LNCaP clone FGC (cell line): Measurements from ENCODE around the gene HNRNPC.

ENCODE experiments used
- DNase-seq: peaks from one replicate; pipeline ENCODE4 v3.0.0-alpha.2; 2011; ENCODE audit warnings: low read depth
- H3K4me3 ChIP-seq: 2 replicates; pipeline ENCODE4 v1.5.1; 2011; ENCODE audit warnings: mild to moderate bottlenecking, low read depth, low read length, control low read depth
- TF ChIP-seq, protein P1 (sequence below): IDR thresholded peaks from 2 replicates; pipeline ENCODE4 v1.5.1; 2012; ENCODE audit warnings: mild to moderate bottlenecking; ENCODE audit not compliant: control insufficient read depth, insufficient read depth; ENCODE audit errors: extremely low read depth

HNRNPC gene

DNA sequence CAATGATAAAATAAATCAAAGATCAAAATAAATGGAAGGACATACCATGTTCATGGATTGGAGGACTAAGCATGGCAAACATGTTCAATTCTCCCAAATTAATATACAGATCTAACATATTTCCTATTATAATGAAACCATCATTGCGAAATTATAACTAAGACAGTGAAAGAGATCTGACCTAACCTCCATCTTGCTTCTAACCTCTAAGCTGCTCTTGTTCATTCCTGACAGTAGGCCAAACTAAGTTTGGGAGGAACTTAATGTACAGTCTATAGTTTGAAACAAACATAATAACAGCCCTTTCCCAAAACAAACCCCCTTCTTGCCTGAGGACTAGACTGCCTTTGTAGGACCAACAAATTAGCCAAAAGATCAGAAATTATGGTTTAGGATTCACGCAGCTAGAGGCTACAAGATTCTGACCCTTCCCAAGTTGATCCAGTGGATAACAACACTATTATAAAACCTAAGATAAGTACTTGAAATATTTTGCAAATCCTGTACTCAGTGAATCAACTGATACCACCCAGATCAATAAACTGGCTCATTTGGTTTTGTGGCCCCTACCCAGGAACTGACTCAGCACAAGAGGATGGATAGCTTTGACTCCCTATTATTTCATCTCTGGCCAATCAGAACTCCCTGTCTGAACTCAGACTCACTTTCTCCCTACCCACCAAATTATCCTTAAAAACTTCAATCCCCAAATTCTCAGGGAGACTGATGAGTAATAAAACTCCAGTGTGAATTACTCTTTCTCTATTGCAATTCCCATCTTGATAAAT lies 71.6 kb downstream of the HNRNPC start:
- TF ChIP-seq, protein P1, sequence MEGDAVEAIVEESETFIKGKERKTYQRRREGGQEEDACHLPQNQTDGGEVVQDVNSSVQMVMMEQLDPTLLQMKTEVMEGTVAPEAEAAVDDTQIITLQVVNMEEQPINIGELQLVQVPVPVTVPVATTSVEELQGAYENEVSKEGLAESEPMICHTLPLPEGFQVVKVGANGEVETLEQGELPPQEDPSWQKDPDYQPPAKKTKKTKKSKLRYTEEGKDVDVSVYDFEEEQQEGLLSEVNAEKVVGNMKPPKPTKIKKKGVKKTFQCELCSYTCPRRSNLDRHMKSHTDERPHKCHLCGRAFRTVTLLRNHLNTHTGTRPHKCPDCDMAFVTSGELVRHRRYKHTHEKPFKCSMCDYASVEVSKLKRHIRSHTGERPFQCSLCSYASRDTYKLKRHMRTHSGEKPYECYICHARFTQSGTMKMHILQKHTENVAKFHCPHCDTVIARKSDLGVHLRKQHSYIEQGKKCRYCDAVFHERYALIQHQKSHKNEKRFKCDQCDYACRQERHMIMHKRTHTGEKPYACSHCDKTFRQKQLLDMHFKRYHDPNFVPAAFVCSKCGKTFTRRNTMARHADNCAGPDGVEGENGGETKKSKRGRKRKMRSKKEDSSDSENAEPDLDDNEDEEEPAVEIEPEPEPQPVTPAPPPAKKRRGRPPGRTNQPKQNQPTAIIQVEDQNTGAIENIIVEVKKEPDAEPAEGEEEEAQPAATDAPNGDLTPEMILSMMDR: no peak
- DNase-seq: no peak
- no peak overlapping the region for H3K4me3 ChIP-seq

DNA sequence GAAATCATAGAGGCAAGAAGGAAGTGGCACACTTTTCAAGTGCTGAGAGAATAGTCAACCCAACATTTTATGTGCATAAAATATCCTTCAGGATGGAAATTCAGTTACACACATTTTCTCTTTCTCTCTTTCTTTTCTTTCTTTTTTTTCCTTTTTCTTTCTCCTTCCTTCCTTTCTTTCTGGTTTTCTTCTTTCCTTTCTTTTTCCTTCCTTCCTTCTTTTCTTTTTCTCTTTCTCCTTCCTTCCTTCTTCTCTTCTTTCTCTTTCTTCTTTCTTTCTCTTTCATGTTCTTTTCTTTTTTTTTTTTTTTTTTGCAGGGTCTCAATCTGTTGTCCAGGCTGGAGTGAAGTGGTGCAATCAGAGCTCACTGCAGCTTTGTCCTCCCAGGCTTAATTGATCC lies 74.6 kb downstream of the HNRNPC start:
- no peak for DNase-seq
- TF ChIP-seq, protein P1: no peak

DNA sequence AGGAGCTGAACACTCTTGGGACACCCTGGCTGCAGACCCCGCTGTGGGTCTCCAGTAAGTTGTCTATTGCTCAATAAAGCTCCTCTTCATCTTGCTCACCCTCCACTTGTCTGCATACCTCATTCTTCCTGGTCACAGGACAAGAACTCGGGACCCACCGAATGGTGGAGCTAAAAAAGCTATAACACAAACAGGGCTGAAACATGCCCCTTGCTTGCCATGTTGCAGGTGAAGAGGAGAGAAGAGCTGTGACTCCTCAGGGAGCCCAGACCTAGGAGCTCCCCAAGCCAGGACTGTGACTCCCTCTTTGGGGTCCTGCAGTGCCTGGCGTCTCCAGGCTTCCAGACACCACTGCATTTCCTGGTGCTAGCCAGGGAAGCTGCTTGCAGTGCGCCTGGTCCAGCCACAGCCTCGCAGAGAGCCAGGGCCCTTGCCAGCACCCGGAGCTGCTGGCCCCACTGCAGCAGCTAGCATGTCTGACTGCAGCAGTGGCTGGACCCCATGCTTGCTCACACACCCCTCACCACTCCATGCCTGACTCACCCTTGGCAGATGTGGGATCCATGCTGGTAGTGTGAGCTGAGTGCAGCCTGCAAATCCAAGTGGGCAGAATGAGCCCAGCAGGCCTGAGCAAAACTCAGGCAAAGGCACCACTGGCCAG lies 76.2 kb downstream of the HNRNPC start:
- DNase-seq: no peak
- H3K4me3 ChIP-seq: no peak overlapping the region
- TF ChIP-seq, protein P1: no peak

More for the DNA sequence above, 74.6 kb downstream of the HNRNPC start:
- no peak overlapping the region for H3K4me3 ChIP-seq

DNA sequence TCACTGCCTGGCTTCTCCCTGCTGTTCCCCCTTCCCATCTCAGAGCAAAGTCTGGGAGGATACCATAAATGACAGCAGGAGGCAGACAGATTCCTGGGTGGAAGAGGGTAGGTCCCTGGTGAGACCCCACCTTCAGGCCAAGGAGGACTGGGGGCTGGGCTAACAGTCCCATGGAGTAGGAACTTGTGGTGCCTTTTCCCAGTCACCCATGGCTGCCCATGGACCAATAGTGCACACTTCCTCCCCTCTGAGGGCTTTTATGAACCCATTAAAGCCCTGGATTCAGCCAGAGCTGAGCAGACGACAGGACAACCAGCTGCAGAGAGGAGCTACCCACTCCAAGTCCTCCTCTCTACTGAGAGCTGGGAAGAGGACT lies 76.8 kb downstream of the HNRNPC start:
- no peak overlapping the region for H3K4me3 ChIP-seq
- DNase-seq: no peak
- TF ChIP-seq, protein P1: no peak

DNA sequence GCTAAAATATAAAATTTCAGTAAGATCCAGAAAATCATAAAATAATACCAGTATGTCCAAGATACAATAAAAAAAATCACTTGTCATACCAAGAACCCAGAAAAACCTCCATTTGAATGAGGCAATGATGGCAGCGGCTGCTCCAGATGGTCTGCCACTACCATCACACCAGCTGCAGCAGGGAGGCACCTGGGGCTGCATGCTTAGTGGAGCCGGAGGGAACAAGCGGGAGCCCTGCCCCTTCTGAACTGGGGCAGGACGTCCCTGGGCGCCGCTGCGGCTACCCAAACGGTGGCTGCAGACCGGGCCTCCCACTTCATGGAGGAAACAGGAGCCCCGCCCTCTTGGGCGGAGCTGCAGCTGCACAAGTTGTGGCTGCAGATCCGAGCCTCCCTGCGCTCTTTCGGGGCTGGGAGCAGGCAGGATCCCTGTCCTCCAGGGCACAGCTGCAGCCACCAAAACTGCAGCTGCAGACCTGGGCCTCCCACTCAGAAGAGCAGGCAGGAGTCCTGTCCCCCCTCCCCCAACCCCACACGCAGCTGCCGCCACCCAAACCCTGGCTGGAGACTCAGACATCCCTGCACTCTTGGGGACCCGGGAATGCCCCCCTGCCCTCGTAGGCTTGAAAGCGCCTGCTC lies 77.3 kb downstream of the HNRNPC start:
- no peak for DNase-seq
- H3K4me3 ChIP-seq: no peak overlapping the region

DNA sequence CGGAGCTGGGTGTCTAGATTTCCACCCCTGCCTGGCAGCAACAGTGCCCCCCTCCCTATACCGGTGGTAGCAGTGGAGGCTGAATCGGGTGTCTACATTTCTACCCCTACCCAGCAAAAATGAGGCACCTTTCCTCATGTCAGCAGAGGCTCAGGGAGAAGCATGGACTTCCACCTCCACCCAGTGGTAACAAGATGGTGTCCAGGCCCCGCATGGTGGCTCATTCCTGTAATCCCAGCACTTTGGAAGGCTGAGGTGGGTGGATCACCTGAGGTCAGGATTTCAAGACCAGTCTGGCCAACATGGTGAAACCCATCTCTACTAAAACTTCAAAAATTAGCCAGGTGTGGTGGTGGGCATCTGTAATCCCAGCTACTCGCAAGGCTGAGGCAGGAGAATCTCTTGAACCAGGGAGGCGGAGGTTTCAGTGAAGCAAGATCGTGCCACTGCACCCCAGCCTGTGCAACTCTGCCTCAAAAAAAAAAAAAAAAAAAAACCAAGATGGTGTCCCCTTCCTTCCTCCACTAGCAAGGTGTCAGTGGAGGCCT lies 77.9 kb downstream of the HNRNPC start:
- H3K4me3 ChIP-seq: no peak overlapping the region
- no peak for DNase-seq
- TF ChIP-seq, protein P1: no peak

More for the DNA sequence above, 77.3 kb downstream of the HNRNPC start:
- TF ChIP-seq, protein P1: no peak
